Thyroid gland (tissue), 4 donors: ENCODE measurements around the gene LIN54. TPM values are rescaled to one million over a fixed set of nuclear protein-coding genes. Genes with fewer than 3 reads are reported as not detected.

Experiments
- DNase-seq, 2 donors: peaks; one replicate each; pipeline ENCODE4 v3.0.0-alpha.2; 2019
- H3K27ac ChIP-seq, 3 donors: fragments of 200-600 bp; sonication (generic); 1 replicate in 2 of 3; 2 replicates in 1 of 3; pipeline ENCODE4 v1.5.1; 2016 to 2019; ENCODE audit warnings: mild to moderate bottlenecking in 1 of 3, moderate library complexity in 1 of 3
- H3K27me3 ChIP-seq: fragments of 200-600 bp; sonication (generic); one replicate; pipeline ENCODE4 v1.5.1; 2019
- H3K36me3 ChIP-seq, 2 donors: fragments of 200-600 bp; sonication (generic); one replicate each; pipeline ENCODE4 v1.5.1; 2016 to 2019
- H3K4me1 ChIP-seq, 2 donors: fragments of 200-600 bp; sonication (generic); one replicate each; pipeline ENCODE4 v1.5.1; 2017 to 2019
- H3K4me3 ChIP-seq, 3 donors: fragments of 200-600 bp; sonication (generic); replicated peaks in 1 of 3; 1 replicate in 2 of 3; 2 replicates in 1 of 3; pipeline ENCODE4 v1.5.1; 2016; ENCODE audit warnings: mild to moderate bottlenecking in 1 of 3
- H3K9me3 ChIP-seq: fragments of 200-600 bp; sonication (generic); one replicate; pipeline ENCODE4 v1.5.1; 2017
- POLR2A ChIP-seq, 2 donors: fragments of 450-650 bp; IDR thresholded peaks; one replicate each; pipeline ENCODE4 v1.6.1; 2017; ENCODE audit warnings: antibody characterized with exemption in 2 of 2, mild to moderate bottlenecking in 2 of 2, moderate library complexity in 1 of 2
- WGBS, 2 donors: methylation state at CpG; one replicate each; pipeline ENCODE4 v1.1.5; 2017; 5-methylcytosine and 5-hydroxymethylcytosine counted together
- intact Hi-C: fragments of 100-400 bp; cut with DNase I; formaldehyde crosslinking; loops from one replicate; pipeline ENCODE4 v1.15.1; 2023
- total RNA-seq, 4 donors: library from RNA; depleted of rRNA; stranded (reverse); fragments of >200 nt; gene quantifications; one replicate each; pipeline ENCODE4 v1.2.3, GENCODE V29; 2016
- TF ChIP-seq, protein P1 (sequence below), 6 experiments: fragments of 200-600 bp in 3 of 6; fragments of 450-650 bp in 3 of 6; sonication (generic) in 3 of 6; IDR thresholded peaks; one replicate each; pipeline ENCODE4 v1.5.1; 2016 to 2019; ENCODE audit warnings: antibody characterized with exemption in 6 of 6, mild to moderate bottlenecking in 2 of 6, inconsistent platforms in 1 of 6, moderate library complexity in 1 of 6

The LIN54 gene
- total RNA-seq, 4 donors from 2014 or later = 14.8 to 20.8 (median 18.1) TPM

DNA sequence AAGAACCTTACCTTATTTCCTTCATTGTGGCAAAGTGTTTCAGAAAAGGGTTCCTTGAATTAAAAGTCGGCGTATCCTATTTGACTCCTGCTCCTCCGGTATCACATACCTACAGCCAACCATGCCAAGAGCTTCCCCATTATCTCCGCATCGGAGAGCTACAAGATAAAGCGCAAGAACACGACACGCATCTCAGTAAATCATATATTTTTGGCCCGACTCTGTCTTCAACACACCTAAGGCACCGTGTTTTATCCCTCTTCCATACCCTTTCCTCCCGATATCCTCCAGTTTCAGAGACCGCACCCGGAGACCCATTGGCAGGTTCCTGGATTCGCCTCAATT, 110.6 kb downstream of the LIN54 start:
- DNase-seq = no peak
- intact Hi-C loops = no loop called here
- Histone ChIP-seq H3K27ac (peak overlapping the region; percentile 82 to 99 (median 98)), H3K9me3 (no peaks in the 10 kb centered on the region), H3K4me3 (peak overlapping the region in 2 of 3 donors; percentile 45 to 66), H3K36me3 (peaks cover 0 to 4% of the 10 kb centered on the region in 2 donors), H3K4me1 (peaks cover 9 to 17% of the 10 kb centered on the region in 2 donors), H3K27me3 (no peaks in the 10 kb centered on the region)
- WGBS, 2 donors = 0 to 1% methylated on average over 14 of the region's 14 CpGs
- TF ChIP-seq POLR2A (IDR thresholded peaks at IDR 0.05) = no peak
- TF ChIP-seq, protein P1, sequence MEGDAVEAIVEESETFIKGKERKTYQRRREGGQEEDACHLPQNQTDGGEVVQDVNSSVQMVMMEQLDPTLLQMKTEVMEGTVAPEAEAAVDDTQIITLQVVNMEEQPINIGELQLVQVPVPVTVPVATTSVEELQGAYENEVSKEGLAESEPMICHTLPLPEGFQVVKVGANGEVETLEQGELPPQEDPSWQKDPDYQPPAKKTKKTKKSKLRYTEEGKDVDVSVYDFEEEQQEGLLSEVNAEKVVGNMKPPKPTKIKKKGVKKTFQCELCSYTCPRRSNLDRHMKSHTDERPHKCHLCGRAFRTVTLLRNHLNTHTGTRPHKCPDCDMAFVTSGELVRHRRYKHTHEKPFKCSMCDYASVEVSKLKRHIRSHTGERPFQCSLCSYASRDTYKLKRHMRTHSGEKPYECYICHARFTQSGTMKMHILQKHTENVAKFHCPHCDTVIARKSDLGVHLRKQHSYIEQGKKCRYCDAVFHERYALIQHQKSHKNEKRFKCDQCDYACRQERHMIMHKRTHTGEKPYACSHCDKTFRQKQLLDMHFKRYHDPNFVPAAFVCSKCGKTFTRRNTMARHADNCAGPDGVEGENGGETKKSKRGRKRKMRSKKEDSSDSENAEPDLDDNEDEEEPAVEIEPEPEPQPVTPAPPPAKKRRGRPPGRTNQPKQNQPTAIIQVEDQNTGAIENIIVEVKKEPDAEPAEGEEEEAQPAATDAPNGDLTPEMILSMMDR (IDR thresholded peaks at IDR 0.05) = no peak

- DNase-seq = no peak
- Histone ChIP-seq H3K27ac (peak overlapping the region; percentile 82 to 99 (median 98)), H3K4me1 (peaks cover 9 to 17% of the 10 kb centered on the region in 2 donors), H3K9me3 (no peaks in the 10 kb centered on the region), H3K27me3 (no peaks in the 10 kb centered on the region), H3K4me3 (peak overlapping the region in 2 of 3 donors; percentile 45 to 66), H3K36me3 (peaks cover 0 to 4% of the 10 kb centered on the region in 2 donors)
- TF ChIP-seq POLR2A (IDR thresholded peaks at IDR 0.05) = no peak
- TF ChIP-seq, protein P1 (IDR thresholded peaks at IDR 0.05) = no peak
- WGBS, 2 donors = 1 to 3% methylated on average over 4 of the region's 4 CpGs
- intact Hi-C loops = no loop called here
These were observed 111.1 kb downstream of the LIN54 start for GRCh38 chr4:82899374-82900065.

DNA sequence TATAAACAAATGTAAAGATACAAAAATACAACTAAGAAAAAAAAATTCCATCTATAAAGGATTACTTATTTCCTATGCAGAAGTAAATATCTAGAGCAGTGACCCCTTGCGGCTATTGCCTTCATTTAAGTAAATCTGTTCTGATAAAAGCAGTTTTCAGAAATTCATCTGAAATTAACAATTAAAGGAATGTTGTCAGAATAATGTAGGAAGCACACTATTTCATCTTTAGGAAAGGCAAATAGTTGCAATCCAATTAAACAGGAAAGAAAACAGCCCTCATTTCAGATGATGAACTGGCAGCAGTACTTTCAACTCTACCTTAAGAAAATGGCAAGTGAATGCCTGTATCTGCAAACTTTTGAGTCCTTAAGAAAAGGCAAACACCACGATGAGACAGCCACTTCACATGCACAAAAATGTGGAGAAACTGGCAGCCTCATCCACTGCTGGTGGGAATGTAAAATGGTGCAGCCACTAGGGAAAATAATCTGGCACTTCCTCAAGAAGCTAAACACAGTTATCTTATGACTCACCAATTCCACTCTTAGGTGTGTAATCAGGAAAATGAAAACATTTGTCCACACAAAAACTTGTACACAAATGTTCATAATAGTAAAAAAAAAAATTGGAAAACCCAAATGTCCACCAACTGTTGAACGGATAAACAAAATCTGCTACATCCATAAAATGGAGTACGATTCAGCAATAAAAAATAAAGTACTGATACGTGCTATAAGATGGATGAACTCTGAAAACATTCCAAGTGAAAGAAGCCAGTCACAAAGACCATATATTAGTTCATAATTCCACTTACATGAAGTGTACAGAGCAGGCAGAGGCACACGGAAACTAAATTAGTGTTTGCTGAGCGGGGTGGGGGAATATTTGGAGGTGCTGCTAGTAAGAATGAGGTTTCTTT, 112.0 kb downstream of the LIN54 start:
- H3K27ac ChIP-seq = peak overlapping the region; percentile 82 to 99 (median 98)
- no peaks in the 10 kb centered on the region for H3K27me3 ChIP-seq
- H3K36me3 ChIP-seq = peaks cover 8 to 11% of the 10 kb centered on the region in 2 donors
- no peaks in the 10 kb centered on the region for H3K9me3 ChIP-seq
- intact Hi-C loops = no loop called here
- DNase-seq = peak; percentile 46 to 56
- H3K4me3 ChIP-seq = peak overlapping the region in 2 of 3 donors; percentile 20 to 45
- peaks cover 9 to 17% of the 10 kb centered on the region in 2 donors for H3K4me1 ChIP-seq
- TF ChIP-seq POLR2A (IDR thresholded peaks at IDR 0.05) = no peak
- TF ChIP-seq, protein P1 (IDR thresholded peaks at IDR 0.05) = peak in 4 of 6 experiments; percentile 6 to 39 (median 32)
- WGBS, 2 donors = 36% methylated on average over 7 of the region's 7 CpGs

- Histone ChIP-seq H3K9me3 (no peaks in the 10 kb centered on the region), H3K27me3 (no peaks in the 10 kb centered on the region), H3K27ac (peak overlapping the region in 2 of 3 donors; percentile 37 to 99), H3K4me1 (peaks cover 9 to 17% of the 10 kb centered on the region in 2 donors), H3K36me3 (peaks cover 11 to 15% of the 10 kb centered on the region in 2 donors), H3K4me3 (no peak overlapping the region)
- 84 to 90% methylated on average over 1 of the region's 1 CpG for WGBS, 2 donors
- TF ChIP-seq, protein P1 (IDR thresholded peaks at IDR 0.05) = no peak
- TF ChIP-seq POLR2A (IDR thresholded peaks at IDR 0.05) = no peak
- intact Hi-C loops = no loop called here
- DNase-seq = no peak
These were observed 113.9 kb downstream of the LIN54 start for GRCh38 chr4:82896755-82897154.
